Measurements from ENCODE around the gene CRB1.

DNA sequence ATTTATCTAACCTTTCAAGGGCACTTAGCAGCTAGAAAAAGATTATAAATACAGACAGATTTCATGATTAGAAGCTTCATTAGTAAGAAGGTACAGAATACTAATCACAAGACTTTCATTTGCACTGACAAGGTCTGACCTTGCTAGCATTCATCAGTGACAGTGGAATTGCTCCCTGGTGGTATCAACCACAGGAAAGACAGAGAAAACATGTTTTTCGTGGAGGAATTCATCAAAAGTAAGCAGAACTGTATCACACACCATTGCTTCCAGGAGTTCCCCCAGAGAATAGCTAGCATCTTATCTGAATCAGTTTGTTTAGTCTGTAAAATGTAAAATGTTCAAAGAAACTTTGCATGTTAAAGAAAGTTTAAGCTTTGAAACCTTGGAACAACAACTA is 20.6 kb upstream of the CRB1 start:
- TF ChIP-seq, protein P1, sequence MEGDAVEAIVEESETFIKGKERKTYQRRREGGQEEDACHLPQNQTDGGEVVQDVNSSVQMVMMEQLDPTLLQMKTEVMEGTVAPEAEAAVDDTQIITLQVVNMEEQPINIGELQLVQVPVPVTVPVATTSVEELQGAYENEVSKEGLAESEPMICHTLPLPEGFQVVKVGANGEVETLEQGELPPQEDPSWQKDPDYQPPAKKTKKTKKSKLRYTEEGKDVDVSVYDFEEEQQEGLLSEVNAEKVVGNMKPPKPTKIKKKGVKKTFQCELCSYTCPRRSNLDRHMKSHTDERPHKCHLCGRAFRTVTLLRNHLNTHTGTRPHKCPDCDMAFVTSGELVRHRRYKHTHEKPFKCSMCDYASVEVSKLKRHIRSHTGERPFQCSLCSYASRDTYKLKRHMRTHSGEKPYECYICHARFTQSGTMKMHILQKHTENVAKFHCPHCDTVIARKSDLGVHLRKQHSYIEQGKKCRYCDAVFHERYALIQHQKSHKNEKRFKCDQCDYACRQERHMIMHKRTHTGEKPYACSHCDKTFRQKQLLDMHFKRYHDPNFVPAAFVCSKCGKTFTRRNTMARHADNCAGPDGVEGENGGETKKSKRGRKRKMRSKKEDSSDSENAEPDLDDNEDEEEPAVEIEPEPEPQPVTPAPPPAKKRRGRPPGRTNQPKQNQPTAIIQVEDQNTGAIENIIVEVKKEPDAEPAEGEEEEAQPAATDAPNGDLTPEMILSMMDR (IDR thresholded peaks at IDR 0.05) = no peak
- no peak for TF ChIP-seq POLR2A (IDR thresholded peaks at IDR 0.05)
- TF ChIP-seq EP300 (IDR thresholded peaks at IDR 0.05) = no peak

All from gastroesophageal sphincter (tissue), 3 donors.